Measurements from ENCODE around the gene PKD1L1. TPM values are rescaled to one million over a fixed set of nuclear protein-coding genes. Genes with fewer than 3 reads are reported as not detected.

Gene PKD1L1
- total RNA-seq, 6 experiments from 2014 or later, result 0.13 to 1.4 (median 0.51) TPM; not detected in 1

- TF ChIP-seq CTCF (IDR thresholded peaks at IDR 0.05) (no peak), POLR2A (IDR thresholded peaks at IDR 0.05) (no peak)
- Histone ChIP-seq H3K27ac (peak overlapping the region; percentile 69 to 75 (median 70)), H3K4me1 (peaks cover 0 to 28% (median 10%) of the 10 kb centered on the region in 4 donors), H3K27me3 (no peaks in the 10 kb centered on the region), H3K36me3 (peaks cover under 1 to 33% (median 15%) of the 10 kb centered on the region in 4 donors), H3K4me3 (peak overlapping the region; percentile 48 to 66 (median 64)), H3K9me3 (no peaks in the 10 kb centered on the region)
- 27% methylated on average over 7 of the region's 7 CpGs for WGBS (ENCODE audit: insufficient coverage, low coverage, low lambda C conversion rate, missing lambda C conversion rate)
- DNase-seq, result no peak
- ATAC-seq, result no peak
- intact Hi-C loops (cut with DNase I), result loop anchor here in 1 of 2 donors (5.0 to 10.0 kb wide), 2 partner anchors 57 to 125 kb away; partner anchors contain the start of gene C7orf57
These were observed 31.5 kb upstream of the PKD1L1 start for GRCh38 chr7:47979832-47980181.

DNA sequence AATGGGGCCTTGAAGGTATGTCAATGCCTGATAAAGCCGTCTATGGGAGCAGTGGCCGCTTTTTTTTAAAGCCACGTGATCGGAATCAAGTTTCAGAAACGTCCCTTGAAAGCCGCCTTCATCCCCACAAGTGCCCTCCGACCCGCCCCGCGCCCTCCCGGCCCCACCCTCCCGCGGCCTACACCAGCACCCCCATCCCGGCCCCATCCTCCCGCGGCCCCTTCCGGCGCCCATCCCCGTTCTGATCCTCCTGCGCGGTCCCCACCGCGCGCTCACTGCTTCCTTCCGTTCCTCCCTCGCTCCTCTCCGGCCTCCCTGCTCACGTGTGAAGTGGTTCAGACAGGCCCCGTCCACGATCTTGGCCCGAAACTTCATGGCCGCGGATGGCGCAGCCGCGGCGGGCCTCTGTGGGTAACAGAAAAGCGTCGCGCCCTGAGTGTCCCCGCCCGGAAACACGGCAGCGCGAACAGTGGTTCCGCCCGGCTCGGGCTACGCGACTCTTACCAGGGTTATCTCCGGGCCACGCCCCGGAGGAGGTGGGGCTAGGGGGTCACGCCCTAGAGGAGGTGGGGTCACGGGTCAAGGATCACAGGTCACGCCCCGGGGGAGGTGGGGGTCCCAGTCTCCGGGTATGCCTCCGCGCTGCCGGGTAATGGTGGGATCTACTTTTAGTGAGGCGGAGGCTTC, 31.0 kb upstream of the PKD1L1 start, which contains the start of gene HUS1:
Gene HUS1, minus strand, starts transcription at position 471 of the 687 bp plus-strand sequence. Its CDS starts 96 bp downstream, at position 375.
- peaks cover 0 to 28% (median 10%) of the 10 kb centered on the region in 4 donors for H3K4me1 ChIP-seq
- no peaks in the 10 kb centered on the region for H3K27me3 ChIP-seq
- H3K27ac ChIP-seq, result peak within 1 kb of the TSS; percentile 69 to 75 (median 70)
- peak within 1 kb of the TSS; percentile 48 to 66 (median 64) for H3K4me3 ChIP-seq
- TF ChIP-seq CTCF (IDR thresholded peaks at IDR 0.05) (no peak), POLR2A (IDR thresholded peaks at IDR 0.05) (peak; percentile 92)
- peak; percentile 94 to 96 (median 95) for DNase-seq
- WGBS (ENCODE audit: insufficient coverage, low coverage, low lambda C conversion rate, missing lambda C conversion rate), result under 1% methylated on average over 50 of the region's 62 CpGs
- no peaks in the 10 kb centered on the region for H3K9me3 ChIP-seq
- peak; percentile 99 to 100 (median 100) for ATAC-seq
- peaks cover 4 to 39% (median 17%) of the 10 kb centered on the region in 4 donors for H3K36me3 ChIP-seq
- intact Hi-C loops (cut with DNase I), result no loop called here

GRCh38 chr7:47978790-47979144, 30.5 kb upstream of the PKD1L1 start:
- intact Hi-C loops (cut with DNase I), result no loop called here
- DNase-seq, result no peak
- no peaks in the 10 kb centered on the region for H3K9me3 ChIP-seq
- peaks cover 4 to 44% (median 20%) of the 10 kb centered on the region in 4 donors for H3K36me3 ChIP-seq
- peak overlapping the region; percentile 69 to 75 (median 70) for H3K27ac ChIP-seq
- peaks cover 0 to 28% (median 10%) of the 10 kb centered on the region in 4 donors for H3K4me1 ChIP-seq
- WGBS (ENCODE audit: insufficient coverage, low coverage, low lambda C conversion rate, missing lambda C conversion rate), result 12% methylated on average over 4 of the region's 4 CpGs
- no peak for TF ChIP-seq POLR2A (IDR thresholded peaks at IDR 0.05)
- no peak for TF ChIP-seq CTCF (IDR thresholded peaks at IDR 0.05)
- no peak for ATAC-seq
- H3K4me3 ChIP-seq, result peak overlapping the region; percentile 48 to 66 (median 64)
- no peaks in the 10 kb centered on the region for H3K27me3 ChIP-seq

DNA sequence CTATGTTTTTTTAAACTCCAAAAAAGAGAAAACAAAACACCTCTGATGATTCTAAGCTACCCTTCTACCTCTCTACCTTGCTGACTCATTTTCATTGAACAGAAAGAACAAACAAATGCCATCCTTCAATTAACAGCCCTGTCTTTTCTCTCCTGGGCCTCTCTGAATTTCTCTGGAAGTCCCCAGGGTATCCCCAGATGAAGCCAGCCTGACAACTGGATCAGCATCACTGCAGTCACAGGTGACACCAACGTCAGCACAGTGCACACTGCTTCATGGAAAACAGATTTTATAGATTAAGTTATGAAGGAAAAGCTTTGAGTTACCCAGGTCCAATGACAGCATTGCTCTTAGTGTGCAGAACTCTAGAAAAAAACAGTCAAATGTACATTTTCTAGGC, 25.5 kb upstream of the PKD1L1 start:
- DNase-seq, result no peak
- no peaks in the 10 kb centered on the region for H3K27me3 ChIP-seq
- intact Hi-C loops (cut with DNase I), result no loop called here
- WGBS (ENCODE audit: insufficient coverage, low coverage, low lambda C conversion rate, missing lambda C conversion rate), result 73% methylated on average over 1 of the region's 1 CpG
- TF ChIP-seq POLR2A (IDR thresholded peaks at IDR 0.05) (no peak), CTCF (IDR thresholded peaks at IDR 0.05) (no peak)
- no peaks in the 10 kb centered on the region for H3K9me3 ChIP-seq
- ATAC-seq, result no peak
- H3K4me3 ChIP-seq, result no peak overlapping the region
- peaks cover 0 to 26% (median 10%) of the 10 kb centered on the region in 4 donors for H3K4me1 ChIP-seq
- peaks cover 4 to 64% (median 20%) of the 10 kb centered on the region in 4 donors for H3K36me3 ChIP-seq
- no peak overlapping the region for H3K27ac ChIP-seq

All from right lobe of liver (tissue), 6 donors.